Testis (tissue), 2 donors: ENCODE data around the gene SLC2A14.

Experiments
- CTCF ChIP-seq, 3 experiments: fragments of 450-650 bp in 2 of 3; fragments of 200-600 bp in 1 of 3; sonication (generic) in 1 of 3; IDR thresholded peaks; one replicate each; pipeline ENCODE4 v1.5.1; 2016 to 2019; ENCODE audit warnings: antibody characterized with exemption in 3 of 3, mild to moderate bottlenecking in 2 of 3, moderate library complexity in 1 of 3
- POLR2A ChIP-seq: fragments of 450-650 bp; IDR thresholded peaks from one replicate; pipeline ENCODE4 v1.6.1; 2017; ENCODE audit warnings: antibody characterized with exemption, mild to moderate bottlenecking, moderate library complexity

GRCh38 chr12:7797698-7798398, 74.9 kb downstream of the SLC2A14 start:
- TF ChIP-seq POLR2A (no peak), CTCF (IDR thresholded peaks at IDR 0.05) (no peak)
